ENCODE results near the gene SGMS1. TPM values are rescaled to one million over a fixed set of nuclear protein-coding genes. Genes with fewer than 3 reads are reported as not detected.

SGMS1 gene
- total and polyA plus RNA-seq, 2 donors (not counting 3 experiments of a cell fraction or from before 2014, with no cell fraction given) = 9.7 to 23.7 TPM

DNA sequence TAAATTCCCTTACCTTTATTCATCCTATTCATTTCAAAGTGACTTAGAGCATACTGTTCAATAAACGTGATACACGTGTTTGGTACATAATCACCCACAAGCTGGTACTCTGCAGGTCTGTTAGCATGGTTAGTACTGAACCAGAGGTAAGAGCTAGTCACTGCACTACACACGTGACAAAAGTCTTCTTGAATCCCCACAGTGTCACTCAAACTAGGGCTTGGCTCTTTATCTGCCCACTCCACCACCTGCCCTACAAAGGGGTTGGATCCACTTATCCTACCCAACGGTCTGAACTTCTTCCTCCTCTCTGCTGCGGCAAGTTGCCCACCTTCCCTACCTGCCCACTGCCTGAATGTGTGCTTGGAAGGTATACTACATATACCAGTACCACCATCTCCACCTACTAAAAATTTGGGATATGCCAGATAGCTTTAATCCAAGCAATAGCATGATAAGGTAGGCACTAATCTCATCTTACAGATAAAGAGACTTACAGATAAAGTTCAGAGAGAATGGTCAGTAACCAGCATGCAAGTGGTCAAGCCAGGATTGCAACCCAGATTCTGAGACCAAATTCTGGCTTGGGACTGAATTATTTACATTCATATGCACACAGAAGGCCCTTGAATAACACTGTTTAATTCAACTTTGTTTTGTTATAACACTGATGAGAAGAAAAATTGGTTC lies 92.2 kb downstream of the SGMS1 start:
- TF ChIP-seq FOS (IDR thresholded peaks at IDR 0.05; ENCODE audit: borderline replicate concordance, insufficient read depth, low read length) (no peak), POLR2A (IDR thresholded peaks at IDR 0.05; ENCODE audit: low read depth, low read length) (no peak), GATA2 (IDR thresholded peaks at IDR 0.05; ENCODE audit: insufficient read depth, insufficient read length, low read depth, low read length) (no peak), MYC (IDR thresholded peaks at IDR 0.05; ENCODE audit: low read depth, low read length) (no peak), JUN (IDR thresholded peaks at IDR 0.05; ENCODE audit: borderline replicate concordance, insufficient read depth, insufficient read length, low read depth) (no peak), POLR2AphosphoS5 (IDR thresholded peaks at IDR 0.05; ENCODE audit: insufficient read depth, low read depth, low read length) (no peak), EZH2 (IDR thresholded peaks at IDR 0.05; ENCODE audit: borderline replicate concordance, low read depth, low read length, severe bottlenecking) (no peak)
- TF ChIP-seq, protein P1, sequence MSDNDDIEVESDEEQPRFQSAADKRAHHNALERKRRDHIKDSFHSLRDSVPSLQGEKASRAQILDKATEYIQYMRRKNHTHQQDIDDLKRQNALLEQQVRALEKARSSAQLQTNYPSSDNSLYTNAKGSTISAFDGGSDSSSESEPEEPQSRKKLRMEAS (IDR thresholded peaks at IDR 0.05; ENCODE audit: insufficient read depth, insufficient read length) = no peak
- TF ChIP-seq, protein P2, sequence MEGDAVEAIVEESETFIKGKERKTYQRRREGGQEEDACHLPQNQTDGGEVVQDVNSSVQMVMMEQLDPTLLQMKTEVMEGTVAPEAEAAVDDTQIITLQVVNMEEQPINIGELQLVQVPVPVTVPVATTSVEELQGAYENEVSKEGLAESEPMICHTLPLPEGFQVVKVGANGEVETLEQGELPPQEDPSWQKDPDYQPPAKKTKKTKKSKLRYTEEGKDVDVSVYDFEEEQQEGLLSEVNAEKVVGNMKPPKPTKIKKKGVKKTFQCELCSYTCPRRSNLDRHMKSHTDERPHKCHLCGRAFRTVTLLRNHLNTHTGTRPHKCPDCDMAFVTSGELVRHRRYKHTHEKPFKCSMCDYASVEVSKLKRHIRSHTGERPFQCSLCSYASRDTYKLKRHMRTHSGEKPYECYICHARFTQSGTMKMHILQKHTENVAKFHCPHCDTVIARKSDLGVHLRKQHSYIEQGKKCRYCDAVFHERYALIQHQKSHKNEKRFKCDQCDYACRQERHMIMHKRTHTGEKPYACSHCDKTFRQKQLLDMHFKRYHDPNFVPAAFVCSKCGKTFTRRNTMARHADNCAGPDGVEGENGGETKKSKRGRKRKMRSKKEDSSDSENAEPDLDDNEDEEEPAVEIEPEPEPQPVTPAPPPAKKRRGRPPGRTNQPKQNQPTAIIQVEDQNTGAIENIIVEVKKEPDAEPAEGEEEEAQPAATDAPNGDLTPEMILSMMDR (IDR thresholded peaks at IDR 0.05; ENCODE audit: extremely low read depth in 1 of 2, insufficient read depth in 1 of 2, low read depth in 1 of 2, low read length in 2 of 2) = no peak
- Histone ChIP-seq H3K27me3 (ENCODE audit: control insufficient read depth in 2 of 2, insufficient read depth in 2 of 2, low read length in 2 of 2) (no peaks in the 10 kb centered on the region), H4K20me1 (replicated peaks; ENCODE audit: control insufficient read depth, extremely low read depth, insufficient read depth, low read length) (no peaks in the 10 kb centered on the region), H2AFZ (ENCODE audit: low read depth, low read length) (no peak overlapping the region), H3K4me2 (ENCODE audit: insufficient read depth, low read length) (no peak overlapping the region), H3K9me1 (replicated peaks; ENCODE audit: control insufficient read depth, extremely low read depth, insufficient read depth, low read length) (no peaks in the 10 kb centered on the region), H3K27ac (ENCODE audit: insufficient read depth, low read depth, low read length) (no peak overlapping the region), H3K9ac (replicated peaks; ENCODE audit: extremely low read depth, insufficient read depth, low read length) (no peak overlapping the region), H3K9me3 (replicated peaks; ENCODE audit: control insufficient read depth, insufficient read depth, low read length) (no peaks in the 10 kb centered on the region), H3K36me3 (ENCODE audit: control insufficient read depth in 2 of 2, extremely low read depth in 1 of 2, insufficient read depth in 2 of 2, low read length in 2 of 2) (no peaks in the 10 kb centered on the region), H3K4me3 (replicated peaks in 1 of 3; ENCODE audit: insufficient read depth in 1 of 3, low read depth in 1 of 3, low read length in 3 of 3) (no peak overlapping the region), H3K79me2 (ENCODE audit: control insufficient read depth, insufficient read depth, low read length) (no peaks in the 10 kb centered on the region), H3K4me1 (ENCODE audit: control insufficient read depth, extremely low read depth, insufficient read depth, low read length) (peaks cover 1% of the 10 kb centered on the region)
- POLR2A ChIA-PET = no interaction called here
- DNase-seq (ENCODE audit: low read depth, low spot score) (no peak), FAIRE-seq (no peak)
- CTCF ChIA-PET = no interaction called here
- intact Hi-C loops (cut with micrococcal nuclease) = no loop called here
- dilution Hi-C loops (cut with MboI; ENCODE audit: extremely low pct_ligation_motif_present, low sequenced_read_pairs) = no loop called here
- no TSS peak for BruUV-seq (replicated peaks)

Measured in endothelial cell of umbilical vein (primary cell).